ENCODE measurements around the gene FOXC2.

Gene FOXC2

GRCh38 chr16:86614699-86615098 is 48.1 kb downstream of the FOXC2 start:
- no peak for DNase-seq (ENCODE audit: low read depth, low spot score)

GRCh38 chr16:86616906-86617305 is 50.3 kb downstream of the FOXC2 start:
- DNase-seq (ENCODE audit: low read depth, low spot score) = no peak

- DNase-seq (ENCODE audit: low read depth, low spot score) = no peak
Observed at GRCh38 chr16:86618431-86619238, 52.0 kb downstream of the FOXC2 start.
